Measurements from ENCODE around the gene SLC31A1.
"Not testable (repeated sequence)": the region's sequence is repeated elsewhere in the genome, so short reads cannot be mapped to it uniquely, and the experiment has no call there.

Gene SLC31A1

GRCh38 chr9:113245894-113246293 lies 24.6 kb downstream of the SLC31A1 start:
- H3K4me3 ChIP-seq (ENCODE audit: low read length) = no peak overlapping the region
- no peak for DNase-seq (ENCODE audit: low read depth)
- TF ChIP-seq CTCF (conservative IDR thresholded peaks at IDR 0.05; ENCODE audit: low read length) = no peak

GRCh38 chr9:113246928-113247327 lies 25.6 kb downstream of the SLC31A1 start:
- no peak for DNase-seq (ENCODE audit: low read depth)
- H3K4me3 ChIP-seq (ENCODE audit: low read length) = no peak overlapping the region
- no peak for TF ChIP-seq CTCF (conservative IDR thresholded peaks at IDR 0.05; ENCODE audit: low read length)

- DNase-seq (ENCODE audit: low read depth) = no peak
- no peak overlapping the region for H3K4me3 ChIP-seq (ENCODE audit: low read length)
- no peak for TF ChIP-seq CTCF (conservative IDR thresholded peaks at IDR 0.05; ENCODE audit: low read length)
Measured at GRCh38 chr9:113247640-113248039, 26.3 kb downstream of the SLC31A1 start.

- not testable (repeated sequence) for DNase-seq (ENCODE audit: low read depth); H3K4me3 ChIP-seq (ENCODE audit: low read length)
Measured at GRCh38 chr9:113249661-113250060, 28.3 kb downstream of the SLC31A1 start.

- H3K4me3 ChIP-seq (ENCODE audit: low read length) = no peak overlapping the region
- no peak for TF ChIP-seq CTCF (conservative IDR thresholded peaks at IDR 0.05; ENCODE audit: low read length)
- no peak for DNase-seq (ENCODE audit: low read depth)
Measured at GRCh38 chr9:113250807-113251206, 29.5 kb downstream of the SLC31A1 start.

- DNase-seq (ENCODE audit: low read depth) = no peak
- no peak overlapping the region for H3K4me3 ChIP-seq (ENCODE audit: low read length)
- no peak for TF ChIP-seq CTCF (conservative IDR thresholded peaks at IDR 0.05; ENCODE audit: low read length)
Measured at GRCh38 chr9:113254991-113255390, 33.6 kb downstream of the SLC31A1 start.

GRCh38 chr9:113255438-113255837 lies 34.1 kb downstream of the SLC31A1 start:
- DNase-seq (ENCODE audit: low read depth) = no peak
- no peak overlapping the region for H3K4me3 ChIP-seq (ENCODE audit: low read length)
- no peak for TF ChIP-seq CTCF (conservative IDR thresholded peaks at IDR 0.05; ENCODE audit: low read length)

- TF ChIP-seq CTCF (conservative IDR thresholded peaks at IDR 0.05; ENCODE audit: low read length) = no peak
- H3K4me3 ChIP-seq (ENCODE audit: low read length) = no peak overlapping the region
- DNase-seq (ENCODE audit: low read depth) = no peak
Measured at GRCh38 chr9:113257863-113258262, 36.5 kb downstream of the SLC31A1 start.
